ENCODE results near the gene ZNF668.
"Not testable (repeated sequence)": the region's sequence is repeated elsewhere in the genome, so short reads cannot be mapped to it uniquely, and the experiment has no call there.

Gene ZNF668

DNA sequence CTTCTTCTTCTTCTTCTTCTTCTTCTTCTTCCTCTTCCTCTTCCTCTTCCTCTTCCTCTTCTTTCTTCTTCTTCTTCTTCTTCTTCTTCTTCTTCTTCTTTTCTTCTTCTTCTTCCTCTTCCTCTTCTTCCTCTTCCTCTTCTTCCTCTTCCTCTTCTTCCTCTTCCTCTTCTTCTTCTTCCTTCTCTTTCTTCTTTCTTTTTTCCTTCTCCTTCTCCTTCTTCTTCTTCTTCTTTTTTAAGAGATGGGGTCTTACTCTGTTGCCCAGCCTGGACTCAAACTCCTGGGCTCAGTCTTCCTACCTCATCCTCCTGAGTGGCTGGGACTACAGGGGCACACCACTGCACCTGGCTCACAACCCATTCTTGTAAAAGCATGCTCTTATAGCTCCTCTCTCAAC is 60.7 kb downstream of the ZNF668 start:
- not testable (repeated sequence) for DNase-seq (ENCODE audit: low read depth, low spot score)

DNA sequence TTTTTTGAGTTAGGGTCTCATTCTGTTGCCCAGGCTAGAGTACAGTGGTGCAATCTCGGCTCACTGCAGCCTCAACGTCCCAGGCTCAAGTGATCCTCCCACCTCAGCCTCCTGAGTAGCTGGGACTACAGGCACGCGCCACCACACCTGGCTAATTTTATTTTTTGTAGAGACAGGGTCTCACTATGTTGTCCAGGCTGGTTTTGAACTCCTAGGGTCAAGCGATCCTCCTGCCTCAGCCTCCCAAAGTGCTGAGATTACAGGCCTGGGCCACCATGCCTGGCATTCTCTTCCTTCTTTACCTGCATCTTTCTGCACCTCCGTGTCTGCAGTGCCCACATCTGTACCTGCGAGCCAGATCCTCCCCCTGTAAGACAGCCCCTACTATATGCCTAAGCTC is 62.2 kb downstream of the ZNF668 start:
- DNase-seq (ENCODE audit: low read depth, low spot score): not testable (repeated sequence)
